ENCODE data around the gene WDR37.

DNA sequence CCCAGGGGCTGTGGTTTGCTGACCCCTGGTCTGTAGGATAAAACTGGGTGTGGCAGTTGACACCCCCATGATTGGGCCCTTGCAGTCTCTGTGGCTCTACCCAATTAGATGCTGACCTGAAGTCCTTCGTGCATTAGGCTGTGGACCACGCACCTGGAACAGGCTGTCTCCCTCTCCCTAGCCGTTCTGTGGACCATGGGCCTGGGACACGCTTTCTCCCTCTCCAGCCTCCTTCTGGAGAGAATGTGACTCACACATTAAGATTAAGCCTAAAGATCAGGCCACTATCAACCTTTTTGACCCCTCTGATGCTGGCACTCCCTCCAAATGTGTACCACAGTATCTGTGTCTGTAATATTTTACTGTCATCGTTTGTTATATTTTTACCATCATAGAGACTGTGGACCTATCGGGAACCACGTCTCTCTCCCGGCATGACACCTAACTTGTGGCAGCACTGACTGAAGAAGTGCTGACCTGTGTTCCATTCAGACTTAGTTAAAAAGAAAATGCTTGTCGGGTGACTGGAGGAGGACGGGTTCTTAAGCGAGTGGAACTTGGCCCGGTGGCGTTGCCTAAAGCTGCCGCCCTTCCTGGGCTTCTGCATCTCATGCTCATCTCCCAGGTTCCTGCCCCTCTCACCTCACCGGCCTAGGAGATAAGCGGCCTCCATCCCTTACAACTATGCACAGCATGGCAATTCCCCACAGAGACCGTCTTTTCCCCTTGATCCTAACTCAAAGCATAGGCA lies 92.8 kb downstream of the WDR37 start:
- TF ChIP-seq, protein P1, sequence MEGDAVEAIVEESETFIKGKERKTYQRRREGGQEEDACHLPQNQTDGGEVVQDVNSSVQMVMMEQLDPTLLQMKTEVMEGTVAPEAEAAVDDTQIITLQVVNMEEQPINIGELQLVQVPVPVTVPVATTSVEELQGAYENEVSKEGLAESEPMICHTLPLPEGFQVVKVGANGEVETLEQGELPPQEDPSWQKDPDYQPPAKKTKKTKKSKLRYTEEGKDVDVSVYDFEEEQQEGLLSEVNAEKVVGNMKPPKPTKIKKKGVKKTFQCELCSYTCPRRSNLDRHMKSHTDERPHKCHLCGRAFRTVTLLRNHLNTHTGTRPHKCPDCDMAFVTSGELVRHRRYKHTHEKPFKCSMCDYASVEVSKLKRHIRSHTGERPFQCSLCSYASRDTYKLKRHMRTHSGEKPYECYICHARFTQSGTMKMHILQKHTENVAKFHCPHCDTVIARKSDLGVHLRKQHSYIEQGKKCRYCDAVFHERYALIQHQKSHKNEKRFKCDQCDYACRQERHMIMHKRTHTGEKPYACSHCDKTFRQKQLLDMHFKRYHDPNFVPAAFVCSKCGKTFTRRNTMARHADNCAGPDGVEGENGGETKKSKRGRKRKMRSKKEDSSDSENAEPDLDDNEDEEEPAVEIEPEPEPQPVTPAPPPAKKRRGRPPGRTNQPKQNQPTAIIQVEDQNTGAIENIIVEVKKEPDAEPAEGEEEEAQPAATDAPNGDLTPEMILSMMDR (IDR thresholded peaks at IDR 0.05; ENCODE audit: low read depth, low read length, poor library complexity, severe bottlenecking), result no peak
- TF ChIP-seq EZH2phosphoT487 (IDR thresholded peaks at IDR 0.05; ENCODE audit: borderline replicate concordance, low read length), result no peak

Data from DOHH2 (cell line).